AG04450 (cell line): ENCODE results near the gene PSMA8. TPM values are rescaled to one million over a fixed set of nuclear protein-coding genes. Genes with fewer than 3 reads are reported as not detected.
"Not testable (repeated sequence)": the region's sequence is repeated elsewhere in the genome, so short reads cannot be mapped to it uniquely, and the experiment has no call there.

Experiments used
- CTCF ChIA-PET: fragments of 300-600, 350-600 bp; formaldehyde crosslinking; extraction: SDS; loops from one replicate; lab custom pipeline; 2022; ENCODE audit warnings: antibody characterized with exemption, inconsistent platforms; lab: Charles Lee
- POLR2A ChIA-PET: fragments of 350-600 bp; formaldehyde crosslinking; extraction: SDS; loops from one replicate; lab custom pipeline; 2021; ENCODE audit warnings: antibody characterized with exemption, inconsistent platforms; lab: Yijun Ruan, JAX
- DNase-seq: peaks from one replicate; pipeline ENCODE4 v3.0.0-alpha.2; 2011; ENCODE audit warnings: low read depth, low spot score
- H3K27ac ChIP-seq: one replicate; pipeline ENCODE4 v1.5.1; 2012; ENCODE audit warnings: low read depth, low read length, control low read depth
- H3K27me3 ChIP-seq: one replicate; pipeline ENCODE4 v1.6.0; 2012; ENCODE audit warnings: low read length; ENCODE audit not compliant: control insufficient read depth, insufficient read depth
- H3K4me3 ChIP-seq: 2 replicates; pipeline ENCODE4 v1.5.1; 2011; ENCODE audit warnings: mild to moderate bottlenecking, low read depth, low read length, control low read depth
- H3K9me3 ChIP-seq: 2 replicates; pipeline ENCODE4 v1.5.1; 2012; ENCODE audit warnings: low read length; ENCODE audit not compliant: control insufficient read depth, insufficient read depth
- CTCF ChIP-seq: IDR thresholded peaks from 2 replicates; pipeline ENCODE4 v1.5.1; 2011; ENCODE audit warnings: low read depth, low read length, control low read depth, inconsistent platforms
- polyA plus RNA-seq: library from polyadenylated mRNA; depleted of rRNA; stranded (reverse); fragments of >200 nt; gene quantifications from 2 replicates; pipeline ENCODE4 v1.2.3, GENCODE V29; 2011

PSMA8 gene
- polyA plus RNA-seq, 1 experiment = not detected

DNA sequence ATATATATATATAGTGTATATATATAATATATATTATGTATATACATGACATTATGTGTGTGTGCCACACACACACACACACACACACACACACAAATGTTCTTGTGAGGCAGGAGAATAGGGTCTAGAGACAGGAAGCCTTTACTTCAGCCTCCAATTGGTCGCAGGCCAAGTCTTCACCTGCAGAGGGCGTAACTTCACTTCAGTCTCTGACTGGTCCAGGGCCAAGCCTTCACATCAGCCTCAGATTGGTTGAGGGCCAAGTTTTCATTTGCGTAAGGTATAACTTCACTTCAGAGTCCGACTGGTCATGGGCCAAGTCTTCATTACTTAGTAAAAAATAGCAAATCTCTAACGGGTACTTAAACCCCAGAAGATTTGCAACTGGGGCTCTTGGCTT lies 30.1 kb upstream of the PSMA8 start:
- Histone ChIP-seq H3K27me3 (no peaks in the 10 kb centered on the region), H3K27ac (no peak overlapping the region), H3K4me3 (no peak overlapping the region), H3K9me3 (no peaks in the 10 kb centered on the region)
- DNase-seq = no peak
- POLR2A ChIA-PET = no interaction called here
- CTCF ChIA-PET = no interaction called here
- no peak for TF ChIP-seq CTCF

- ChIA-PET CTCF (no interaction called here), POLR2A (no interaction called here)
- H3K27ac ChIP-seq = no peak overlapping the region
- H3K27me3 ChIP-seq = no peaks in the 10 kb centered on the region
- no peak overlapping the region for H3K4me3 ChIP-seq
- TF ChIP-seq CTCF = no peak
- no peaks in the 10 kb centered on the region for H3K9me3 ChIP-seq
- no peak for DNase-seq
These were observed 29.6 kb upstream of the PSMA8 start for GRCh38 chr18:26104035-26104434.

GRCh38 chr18:26119246-26119645 lies 14.4 kb upstream of the PSMA8 start:
- DNase-seq = no peak
- Histone ChIP-seq H3K27ac (no peak overlapping the region), H3K9me3 (no peaks in the 10 kb centered on the region), H3K4me3 (no peak overlapping the region), H3K27me3 (no peaks in the 10 kb centered on the region)
- ChIA-PET CTCF (no interaction called here), POLR2A (no interaction called here)
- TF ChIP-seq CTCF = no peak

- Histone ChIP-seq H3K27me3 (no peaks in the 10 kb centered on the region), H3K9me3 (no peaks in the 10 kb centered on the region), H3K27ac (no peak overlapping the region), H3K4me3 (no peak overlapping the region)
- DNase-seq = no peak
- no peak for TF ChIP-seq CTCF
- POLR2A ChIA-PET = no interaction called here
- CTCF ChIA-PET = no interaction called here
These were observed 12.2 kb upstream of the PSMA8 start for GRCh38 chr18:26121476-26121875.

DNA sequence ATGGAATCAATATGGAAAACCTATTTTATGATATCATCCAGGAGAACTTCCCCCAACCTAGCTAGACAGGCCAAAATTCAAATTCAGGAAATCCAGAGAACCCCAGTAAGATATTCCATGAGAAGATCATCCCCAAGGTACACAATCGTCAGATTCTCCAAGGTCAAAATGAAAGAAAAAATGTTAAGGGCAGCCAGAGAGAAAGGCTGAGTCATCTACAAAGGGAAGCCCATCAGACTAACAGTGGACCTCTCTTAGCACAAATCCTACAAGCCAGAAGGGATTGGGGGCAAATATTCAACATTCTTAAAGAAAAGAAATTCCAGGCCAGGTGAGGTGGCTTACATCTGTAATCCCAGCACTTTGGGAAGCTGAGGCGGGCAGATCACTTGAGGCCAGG lies 11.7 kb upstream of the PSMA8 start:
- POLR2A ChIA-PET, H3K27ac ChIP-seq, H3K27me3 ChIP-seq, CTCF ChIA-PET, H3K4me3 ChIP-seq, H3K9me3 ChIP-seq, DNase-seq: not testable (repeated sequence)

GRCh38 chr18:26127786-26128185 lies 5.9 kb upstream of the PSMA8 start:
- ChIA-PET POLR2A (no interaction called here), CTCF (no interaction called here)
- no peak overlapping the region for H3K4me3 ChIP-seq
- no peaks in the 10 kb centered on the region for H3K27me3 ChIP-seq
- TF ChIP-seq CTCF = no peak
- no peak for DNase-seq
- H3K27ac ChIP-seq = no peak overlapping the region
- H3K9me3 ChIP-seq = no peaks in the 10 kb centered on the region

- H3K4me3 ChIP-seq, CTCF ChIA-PET, POLR2A ChIA-PET: not testable (repeated sequence)
These were observed 5.5 kb upstream of the PSMA8 start for GRCh38 chr18:26128192-26128591.

More at GRCh38 chr18:26128192-26128591, 5.5 kb upstream of the PSMA8 start:
- not testable (repeated sequence) for H3K27me3 ChIP-seq, DNase-seq, H3K9me3 ChIP-seq, H3K27ac ChIP-seq
